GM21423 (cell line): ENCODE data around the gene FTL.
A peak's percentile ranks its signal among the peaks of the same experiment; 100 is the strongest.
"Not testable (repeated sequence)": the region's sequence is repeated elsewhere in the genome, so short reads cannot be mapped to it uniquely, and the experiment has no call there.

Source experiments
- ATAC-seq: cut with Tn5 transposase; IDR thresholded peaks from one replicate; pipeline ENCODE4 v1.9.1; 2021; ENCODE audit warnings: mild to moderate bottlenecking, moderate library complexity; ENCODE audit not compliant: unreplicated experiment

FTL gene

DNA sequence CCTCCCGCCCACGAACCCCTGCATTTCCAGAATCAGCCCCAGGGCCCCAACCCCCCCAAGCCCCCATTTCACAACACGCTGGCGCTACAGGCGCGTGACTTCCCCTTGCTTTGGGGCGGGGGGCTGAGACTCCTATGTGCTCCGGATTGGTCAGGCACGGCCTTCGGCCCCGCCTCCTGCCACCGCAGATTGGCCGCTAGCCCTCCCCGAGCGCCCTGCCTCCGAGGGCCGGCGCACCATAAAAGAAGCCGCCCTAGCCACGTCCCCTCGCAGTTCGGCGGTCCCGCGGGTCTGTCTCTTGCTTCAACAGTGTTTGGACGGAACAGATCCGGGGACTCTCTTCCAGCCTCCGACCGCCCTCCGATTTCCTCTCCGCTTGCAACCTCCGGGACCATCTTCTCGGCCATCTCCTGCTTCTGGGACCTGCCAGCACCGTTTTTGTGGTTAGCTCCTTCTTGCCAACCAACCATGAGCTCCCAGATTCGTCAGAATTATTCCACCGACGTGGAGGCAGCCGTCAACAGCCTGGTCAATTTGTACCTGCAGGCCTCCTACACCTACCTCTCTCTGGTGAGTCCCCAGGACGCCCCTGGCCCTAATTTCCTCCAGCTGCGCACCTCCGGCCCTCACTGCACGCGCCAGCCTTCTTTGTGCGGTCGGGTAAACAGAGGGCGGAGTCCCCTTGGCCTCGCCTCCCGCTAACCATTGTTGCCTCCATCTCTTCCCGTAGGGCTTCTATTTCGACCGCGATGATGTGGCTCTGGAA, at the start of gene FTL:
Gene FTL, plus strand, starts transcription at position 270 of the 766 bp plus-strand sequence. Its CDS starts 199 bp downstream, at position 469.
- ATAC-seq, result peak; percentile 64

DNA sequence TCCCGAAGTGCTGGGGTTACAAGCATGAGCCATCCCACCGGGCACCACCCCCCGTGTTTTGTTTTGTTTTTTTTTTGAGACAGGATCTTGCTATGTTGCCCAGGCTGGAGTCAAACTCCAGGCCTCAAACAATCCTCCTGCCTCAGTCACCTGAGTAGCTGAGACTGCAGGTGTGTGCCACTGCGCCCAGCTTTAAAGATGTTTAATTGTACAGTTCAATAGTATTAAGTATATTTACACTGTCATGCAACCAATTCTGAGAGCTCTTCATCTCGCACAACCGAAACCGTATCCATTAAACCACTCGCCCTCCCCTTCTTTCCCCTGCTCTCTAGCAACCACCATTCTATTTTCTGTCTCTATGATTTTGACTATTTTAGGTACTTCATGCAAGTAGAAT, 49.4 kb upstream of the FTL start:
- ATAC-seq, result no peak

DNA sequence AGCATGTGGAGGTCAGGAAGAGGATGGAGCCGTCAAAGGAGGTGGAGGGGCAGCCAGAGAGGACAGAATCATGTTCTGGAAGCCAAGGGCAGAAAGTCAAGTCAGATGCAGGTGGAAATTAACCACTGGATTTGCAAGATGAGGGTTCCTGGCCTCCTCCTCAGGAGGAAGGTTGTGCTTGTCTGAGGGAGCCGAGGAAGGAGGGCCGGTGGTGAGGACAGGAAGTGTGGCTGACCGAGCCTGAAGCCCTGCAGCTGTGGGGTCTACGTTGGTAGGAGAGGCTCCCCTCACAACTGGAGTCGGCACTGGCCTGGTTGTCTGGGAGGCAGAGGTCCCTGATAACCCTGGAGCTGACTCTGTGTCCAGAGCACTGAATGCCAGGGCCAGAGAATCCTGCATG, 47.0 kb upstream of the FTL start:
- ATAC-seq, result no peak

DNA sequence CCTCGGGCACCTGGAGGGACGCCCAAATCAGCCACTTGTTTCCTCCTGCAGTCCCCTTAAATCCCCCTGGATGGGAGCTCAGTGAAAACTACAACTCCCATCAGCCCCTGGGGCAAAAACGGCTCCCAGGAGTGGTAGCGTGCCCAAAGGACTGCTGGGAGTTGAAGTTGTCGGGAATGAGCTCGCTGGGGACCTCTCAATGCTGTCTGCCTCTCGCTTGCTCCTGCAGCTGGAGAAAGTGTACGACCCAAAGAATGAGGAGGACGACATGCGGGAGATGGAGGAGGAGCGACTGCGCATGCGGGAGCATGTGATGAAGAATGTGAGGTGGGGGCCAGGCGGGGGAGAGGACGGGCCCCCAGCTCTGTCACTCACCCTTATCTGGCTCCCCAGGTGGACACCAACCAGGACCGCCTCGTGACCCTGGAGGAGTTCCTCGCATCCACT, 46.3 kb upstream of the FTL start:
- ATAC-seq, result no peak

DNA sequence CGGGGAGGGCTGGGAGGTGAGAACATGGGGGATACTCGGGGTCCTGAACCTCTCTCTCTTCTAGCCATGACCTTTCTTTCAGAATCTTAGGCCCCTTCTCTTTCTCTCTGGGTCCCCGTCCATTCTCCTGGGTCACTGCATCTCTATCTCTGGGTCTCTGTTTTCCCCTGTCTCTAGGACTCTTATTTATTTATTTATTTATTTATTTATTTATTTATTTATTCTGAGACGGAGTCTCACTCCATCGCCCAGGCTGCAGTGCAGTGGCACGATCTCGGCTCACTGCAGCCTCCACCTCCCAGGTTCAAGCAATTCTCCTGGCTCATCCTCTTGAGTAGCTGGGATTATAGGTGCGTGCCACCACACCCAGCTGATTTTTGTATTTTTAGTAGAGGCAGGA, 45.8 kb upstream of the FTL start:
- ATAC-seq, result not testable (repeated sequence)

DNA sequence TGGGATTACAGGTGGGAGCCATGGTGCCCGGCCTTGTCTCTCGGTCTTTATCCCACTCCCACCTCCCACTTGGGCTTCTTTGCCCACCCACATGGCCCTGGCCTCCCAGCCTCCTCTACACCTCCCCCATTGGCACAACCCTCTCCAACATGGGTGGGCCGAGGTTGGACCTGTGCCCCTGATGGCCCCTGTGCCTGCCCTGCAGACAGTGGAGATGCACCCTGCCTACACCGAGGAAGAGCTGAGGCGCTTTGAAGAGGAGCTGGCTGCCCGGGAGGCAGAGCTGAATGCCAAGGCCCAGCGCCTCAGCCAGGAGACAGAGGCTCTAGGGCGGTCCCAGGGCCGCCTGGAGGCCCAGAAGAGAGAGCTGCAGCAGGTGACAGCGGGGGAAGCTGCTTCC, 44.2 kb upstream of the FTL start:
- ATAC-seq, result no peak

DNA sequence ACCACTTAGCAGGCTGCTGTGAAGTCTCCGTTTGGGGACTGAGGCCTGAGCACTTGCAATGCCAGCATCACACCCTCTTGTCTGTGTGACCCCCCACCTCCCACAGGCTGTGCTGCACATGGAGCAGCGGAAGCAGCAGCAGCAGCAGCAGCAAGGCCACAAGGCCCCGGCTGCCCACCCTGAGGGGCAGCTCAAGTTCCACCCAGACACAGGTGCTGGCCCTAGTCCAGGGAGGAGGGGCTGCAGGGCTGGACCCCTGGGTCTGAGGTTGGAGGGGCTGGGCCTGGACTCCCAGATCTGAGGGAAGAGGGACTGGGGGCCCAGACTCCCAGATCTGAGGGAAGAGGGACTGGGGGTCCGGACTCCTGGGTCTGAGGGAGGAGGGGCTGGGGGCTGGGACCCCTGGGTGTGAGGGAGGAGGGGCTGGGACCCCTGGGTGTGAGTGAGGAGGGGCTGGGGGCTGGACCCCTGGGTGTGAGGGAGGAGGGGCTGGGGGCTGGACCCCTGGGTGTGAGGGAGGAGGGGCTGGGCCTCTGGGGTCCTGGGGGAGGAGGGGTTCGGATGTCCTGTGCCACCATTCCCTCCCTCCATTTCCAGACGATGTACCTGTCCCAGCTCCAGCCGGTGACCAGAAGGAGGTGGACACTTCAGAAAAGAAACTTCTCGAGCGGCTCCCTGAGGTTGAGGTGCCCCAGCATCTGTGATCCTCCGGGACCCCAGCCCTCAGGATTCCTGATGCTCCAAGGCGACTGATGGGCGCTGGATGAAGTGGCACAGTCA, 43.2 kb upstream of the FTL start:
- no peak for ATAC-seq

DNA sequence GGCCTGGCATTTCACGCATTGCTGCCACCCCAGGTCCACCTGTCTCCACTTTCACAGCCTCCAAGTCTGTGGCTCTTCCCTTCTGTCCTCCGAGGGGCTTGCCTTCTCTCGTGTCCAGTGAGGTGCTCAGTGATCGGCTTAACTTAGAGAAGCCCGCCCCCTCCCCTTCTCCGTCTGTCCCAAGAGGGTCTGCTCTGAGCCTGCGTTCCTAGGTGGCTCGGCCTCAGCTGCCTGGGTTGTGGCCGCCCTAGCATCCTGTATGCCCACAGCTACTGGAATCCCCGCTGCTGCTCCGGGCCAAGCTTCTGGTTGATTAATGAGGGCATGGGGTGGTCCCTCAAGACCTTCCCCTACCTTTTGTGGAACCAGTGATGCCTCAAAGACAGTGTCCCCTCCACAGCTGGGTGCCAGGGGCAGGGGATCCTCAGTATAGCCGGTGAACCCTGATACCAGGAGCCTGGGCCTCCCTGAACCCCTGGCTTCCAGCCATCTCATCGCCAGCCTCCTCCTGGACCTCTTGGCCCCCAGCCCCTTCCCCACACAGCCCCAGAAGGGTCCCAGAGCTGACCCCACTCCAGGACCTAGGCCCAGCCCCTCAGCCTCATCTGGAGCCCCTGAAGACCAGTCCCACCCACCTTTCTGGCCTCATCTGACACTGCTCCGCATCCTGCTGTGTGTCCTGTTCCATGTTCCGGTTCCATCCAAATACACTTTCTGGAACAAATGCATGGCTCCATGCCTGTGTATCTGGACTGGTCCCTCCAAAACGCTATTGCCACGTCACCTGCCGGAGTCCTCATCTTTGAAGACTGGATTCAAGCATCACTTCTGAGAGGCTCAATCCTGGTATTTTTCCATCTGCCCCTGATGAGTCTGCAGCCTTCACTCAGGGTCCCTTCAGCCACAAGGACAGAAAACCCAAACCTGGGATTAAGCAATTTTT, 42.3 kb upstream of the FTL start:
- no peak for ATAC-seq

DNA sequence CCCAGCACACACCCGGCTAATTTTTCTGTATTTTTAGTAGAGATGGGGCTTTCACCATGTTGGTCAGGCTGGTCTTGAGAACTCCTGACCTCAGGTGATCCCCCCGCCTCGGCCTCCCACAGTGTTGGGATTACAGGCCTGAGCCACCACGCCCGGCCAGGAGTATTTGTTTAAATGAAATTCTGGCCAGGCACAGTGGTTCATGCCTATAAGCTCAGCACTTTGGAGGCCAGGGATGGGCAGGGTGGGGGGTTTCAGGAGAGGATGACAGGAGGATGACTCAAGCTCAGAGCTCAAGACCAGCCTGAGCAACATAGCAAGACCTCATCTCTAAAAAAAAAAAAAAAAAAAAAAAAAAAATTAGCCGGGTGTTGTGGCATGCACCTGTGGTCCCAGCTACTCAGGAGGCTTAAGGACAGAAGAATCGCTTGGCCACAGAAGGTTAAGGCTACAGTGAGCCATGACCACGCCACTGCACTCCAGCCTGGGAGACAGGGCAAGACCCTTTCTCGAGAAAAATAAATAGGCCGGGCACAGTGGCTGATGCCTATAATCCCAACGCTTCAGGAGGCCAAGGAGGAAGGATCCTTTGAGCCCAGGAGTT, 39.8 kb upstream of the FTL start:
- no peak for ATAC-seq

DNA sequence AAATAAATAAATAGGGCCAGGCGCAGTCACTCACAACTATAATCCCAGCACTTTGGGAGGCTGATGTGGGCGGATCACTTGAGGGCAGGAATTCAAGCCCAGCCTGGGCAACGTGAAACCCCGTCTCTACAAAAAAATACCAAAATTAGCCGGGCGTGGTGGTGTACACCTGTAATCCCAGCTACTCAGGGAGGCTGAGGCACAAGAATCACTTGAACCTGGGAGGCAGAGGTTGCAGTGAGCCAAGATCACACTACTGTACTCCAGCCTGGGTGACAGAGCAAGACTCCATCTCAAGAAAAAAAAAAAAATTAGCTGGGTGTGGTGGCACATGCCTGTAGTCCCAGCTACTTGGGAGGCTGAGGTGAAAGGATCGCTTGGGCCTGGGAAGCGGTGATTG, 39.2 kb upstream of the FTL start:
- ATAC-seq, result not testable (repeated sequence)

DNA sequence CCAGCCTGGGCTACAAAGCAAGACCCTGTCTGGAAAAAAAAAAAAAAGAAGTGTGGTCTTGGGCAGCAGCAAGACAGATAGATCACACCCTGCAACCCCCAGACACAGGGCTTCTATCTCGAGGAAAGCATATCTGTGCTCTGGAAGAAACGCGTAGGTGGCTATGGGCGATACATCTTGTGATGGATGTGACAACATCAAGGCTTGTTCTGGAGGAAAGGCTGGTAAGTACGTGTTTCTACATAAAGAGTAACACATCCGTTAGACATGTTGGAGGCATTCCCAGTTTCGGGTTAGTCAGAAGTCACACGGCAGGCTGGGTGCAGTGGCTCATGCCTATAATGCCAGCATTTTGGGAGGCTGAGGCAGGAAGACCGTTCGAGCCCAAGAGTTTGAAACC, 38.2 kb upstream of the FTL start:
- ATAC-seq, result no peak

DNA sequence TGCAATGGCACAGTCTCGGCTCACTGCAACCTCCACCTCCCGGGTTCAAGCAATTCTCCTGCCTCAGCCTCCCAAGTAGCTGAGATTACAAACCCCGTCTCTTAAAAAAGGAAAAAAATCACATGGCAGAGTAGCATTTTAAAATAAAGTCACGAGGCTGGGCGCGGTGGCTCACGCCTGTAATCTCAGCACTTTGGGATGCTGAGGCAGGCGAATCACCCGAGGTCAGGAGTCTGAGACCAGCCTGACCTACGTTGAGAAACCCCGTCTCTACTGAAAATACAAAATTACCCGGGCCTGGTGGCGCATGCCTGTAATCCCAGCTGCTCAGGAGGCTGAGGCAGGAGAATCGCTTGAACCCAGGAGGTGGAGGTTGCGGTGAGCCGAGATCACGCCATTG, 37.4 kb upstream of the FTL start:
- ATAC-seq, result not testable (repeated sequence)

DNA sequence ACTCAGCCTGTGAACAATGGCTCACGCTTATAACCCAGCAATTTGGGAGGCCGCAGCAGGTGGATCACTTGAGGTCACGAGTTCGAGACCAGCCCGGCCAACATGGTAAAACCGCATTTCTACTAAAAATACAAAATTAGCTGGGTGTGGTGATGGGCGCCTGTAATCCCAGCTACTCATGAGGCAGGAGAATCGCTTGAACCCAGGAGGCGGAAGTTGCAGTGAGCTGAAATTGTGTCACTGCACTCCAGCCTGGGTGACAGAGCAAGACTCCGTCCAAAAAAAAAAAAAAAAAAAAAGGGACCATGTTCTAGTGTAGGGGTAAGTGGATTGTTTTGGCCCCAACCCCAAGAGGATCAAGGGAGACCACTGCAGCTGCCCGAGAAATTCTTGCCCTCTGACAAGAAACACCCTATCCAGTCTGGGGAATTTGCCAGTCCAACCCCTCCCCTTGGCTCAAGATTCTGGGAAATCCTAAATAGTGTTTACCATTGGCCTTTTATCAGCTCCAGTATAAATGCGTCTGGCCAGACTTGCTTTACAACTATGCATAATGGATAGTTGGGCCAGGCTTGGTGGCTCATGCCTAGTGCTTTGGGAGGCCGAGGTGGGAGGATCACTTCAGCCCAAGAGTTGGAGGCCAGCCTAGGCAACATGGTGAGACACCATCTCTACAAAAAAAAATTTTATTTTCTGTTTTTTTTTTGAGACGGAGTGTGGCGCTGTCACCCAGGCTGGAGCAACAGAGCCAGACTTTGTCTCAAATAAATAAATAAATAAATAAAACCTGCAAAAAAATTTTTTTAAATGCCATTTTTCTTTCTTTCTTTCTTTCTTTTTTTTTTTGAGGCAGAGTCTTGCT, 36.7 kb upstream of the FTL start:
- ATAC-seq, result no peak

DNA sequence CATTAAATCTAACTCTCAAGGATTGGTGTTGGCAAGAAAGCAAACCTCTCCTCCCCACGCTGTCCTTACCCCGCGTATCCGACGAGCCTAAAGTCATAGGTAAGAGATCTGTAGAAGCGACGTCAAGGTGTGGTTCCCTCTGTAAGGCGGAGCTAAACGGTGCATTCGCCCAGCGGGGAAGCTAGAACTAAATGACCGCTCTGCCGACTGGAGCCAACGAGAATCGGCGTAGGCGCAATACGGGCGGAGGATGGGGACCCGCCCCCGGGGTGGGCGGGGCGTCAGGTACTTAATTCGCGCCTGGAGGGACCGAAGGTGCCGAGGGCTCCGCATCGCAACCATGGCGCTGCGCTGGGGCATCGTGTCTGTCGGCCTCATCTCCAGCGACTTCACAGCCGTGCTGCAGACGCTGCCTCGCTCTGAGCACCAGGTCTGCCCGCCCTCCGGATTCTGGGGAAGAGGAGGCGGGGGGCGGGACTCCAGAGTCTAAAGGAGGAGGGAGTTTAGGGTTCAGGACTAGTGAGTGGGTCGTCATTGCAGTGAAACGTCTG, 31.7 kb upstream of the FTL start, which contains the start of gene DHDH:
Gene DHDH, plus strand, starts transcription at position 318 of the 551 bp plus-strand sequence. Its CDS starts 23 bp downstream, at position 341.
- ATAC-seq, result peak; percentile 52

DNA sequence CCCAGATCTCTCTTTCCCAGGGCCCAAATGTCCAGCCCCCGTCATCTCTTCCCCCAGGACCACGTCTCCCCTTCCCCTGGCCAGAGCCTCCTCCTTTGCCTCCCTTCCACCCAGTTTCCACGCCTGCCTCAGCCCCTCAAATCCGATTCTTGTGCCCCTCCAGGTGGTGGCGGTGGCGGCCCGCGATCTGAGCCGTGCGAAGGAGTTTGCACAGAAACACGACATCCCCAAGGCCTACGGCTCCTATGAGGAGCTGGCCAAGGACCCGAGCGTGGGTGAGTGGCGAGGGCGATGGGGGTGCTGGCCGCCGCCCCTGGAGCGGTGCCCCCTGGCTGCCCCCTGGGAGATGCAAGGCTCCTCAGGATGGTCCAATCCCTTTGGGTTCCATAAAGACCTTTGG, 30.3 kb upstream of the FTL start:
- no peak for ATAC-seq

DNA sequence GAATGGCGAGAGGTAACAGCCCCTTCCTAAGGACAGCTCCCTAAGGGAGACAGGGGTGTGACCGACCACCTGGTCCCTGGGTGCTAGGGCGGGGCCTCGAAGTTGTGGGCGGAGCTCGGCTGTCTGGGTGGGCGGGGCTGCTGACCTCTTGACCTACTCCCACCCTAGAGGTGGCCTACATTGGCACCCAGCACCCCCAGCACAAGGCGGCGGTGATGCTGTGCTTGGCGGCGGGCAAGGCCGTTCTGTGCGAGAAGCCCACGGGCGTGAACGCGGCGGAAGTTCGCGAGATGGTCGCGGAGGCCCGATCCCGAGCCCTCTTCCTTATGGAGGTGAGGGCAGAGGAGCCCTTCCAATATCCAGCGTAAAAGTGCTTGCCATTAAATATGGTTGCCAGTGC, 29.2 kb upstream of the FTL start:
- no peak for ATAC-seq

DNA sequence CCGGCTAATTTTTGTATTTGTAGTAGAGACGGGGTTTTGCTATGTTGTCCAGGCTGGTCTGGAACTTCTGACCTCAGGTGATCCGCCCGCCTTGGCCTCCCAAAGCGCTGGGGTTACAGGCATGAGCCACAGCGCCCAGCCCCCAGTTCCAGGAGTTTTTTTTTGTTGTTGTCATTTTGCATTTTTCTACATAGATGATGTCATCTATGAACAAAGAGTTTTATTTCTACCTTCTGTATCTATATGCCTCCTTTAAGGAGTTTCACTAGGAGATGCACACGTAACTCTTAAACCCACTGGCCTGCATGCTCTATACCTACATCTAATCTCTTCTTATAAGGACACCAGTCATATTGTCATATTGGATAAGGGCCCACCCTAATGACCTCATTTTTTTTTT, 26.9 kb upstream of the FTL start:
- ATAC-seq, result no peak

DNA sequence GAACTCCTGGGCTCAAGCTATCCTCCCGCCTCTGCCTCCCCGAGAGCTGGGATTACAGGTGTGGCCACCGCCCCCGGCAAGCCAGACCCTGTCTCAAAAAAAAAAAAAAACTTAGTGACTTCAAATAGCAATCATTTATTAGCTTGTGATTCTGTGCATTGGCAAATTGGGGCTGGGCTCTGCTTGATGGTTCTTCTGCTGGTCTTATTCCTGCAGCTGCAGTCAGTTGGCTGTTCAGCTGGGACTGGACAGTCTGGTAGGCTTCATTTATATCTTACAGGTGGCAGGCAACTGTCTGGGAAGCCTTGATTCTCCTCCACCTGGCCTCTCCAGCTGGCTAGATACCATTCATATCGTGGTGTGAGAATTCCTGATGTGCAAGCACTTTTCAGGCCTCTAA, 24.2 kb upstream of the FTL start:
- no peak for ATAC-seq

DNA sequence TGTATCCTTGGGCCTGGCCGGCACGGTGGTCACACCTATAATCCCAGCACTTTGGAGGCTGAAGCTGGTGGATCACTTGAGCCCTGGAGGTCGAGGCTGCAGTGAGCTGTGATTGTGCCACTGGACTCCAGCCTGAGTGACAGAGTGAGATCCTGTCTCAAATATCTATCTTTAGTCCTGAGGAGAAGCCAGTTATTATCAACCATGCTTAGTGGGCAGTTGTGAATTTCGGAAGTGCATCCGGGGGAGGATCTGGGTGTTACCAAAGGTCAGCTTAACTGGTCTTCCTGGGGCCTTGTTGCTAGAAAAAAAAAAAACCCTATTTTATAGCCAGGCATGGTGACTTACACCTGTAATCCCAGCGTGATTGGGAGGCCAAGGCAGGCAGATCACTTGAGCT, 22.0 kb upstream of the FTL start:
- no peak for ATAC-seq
